ENCODE data around the gene BTBD2.

The BTBD2 gene

DNA sequence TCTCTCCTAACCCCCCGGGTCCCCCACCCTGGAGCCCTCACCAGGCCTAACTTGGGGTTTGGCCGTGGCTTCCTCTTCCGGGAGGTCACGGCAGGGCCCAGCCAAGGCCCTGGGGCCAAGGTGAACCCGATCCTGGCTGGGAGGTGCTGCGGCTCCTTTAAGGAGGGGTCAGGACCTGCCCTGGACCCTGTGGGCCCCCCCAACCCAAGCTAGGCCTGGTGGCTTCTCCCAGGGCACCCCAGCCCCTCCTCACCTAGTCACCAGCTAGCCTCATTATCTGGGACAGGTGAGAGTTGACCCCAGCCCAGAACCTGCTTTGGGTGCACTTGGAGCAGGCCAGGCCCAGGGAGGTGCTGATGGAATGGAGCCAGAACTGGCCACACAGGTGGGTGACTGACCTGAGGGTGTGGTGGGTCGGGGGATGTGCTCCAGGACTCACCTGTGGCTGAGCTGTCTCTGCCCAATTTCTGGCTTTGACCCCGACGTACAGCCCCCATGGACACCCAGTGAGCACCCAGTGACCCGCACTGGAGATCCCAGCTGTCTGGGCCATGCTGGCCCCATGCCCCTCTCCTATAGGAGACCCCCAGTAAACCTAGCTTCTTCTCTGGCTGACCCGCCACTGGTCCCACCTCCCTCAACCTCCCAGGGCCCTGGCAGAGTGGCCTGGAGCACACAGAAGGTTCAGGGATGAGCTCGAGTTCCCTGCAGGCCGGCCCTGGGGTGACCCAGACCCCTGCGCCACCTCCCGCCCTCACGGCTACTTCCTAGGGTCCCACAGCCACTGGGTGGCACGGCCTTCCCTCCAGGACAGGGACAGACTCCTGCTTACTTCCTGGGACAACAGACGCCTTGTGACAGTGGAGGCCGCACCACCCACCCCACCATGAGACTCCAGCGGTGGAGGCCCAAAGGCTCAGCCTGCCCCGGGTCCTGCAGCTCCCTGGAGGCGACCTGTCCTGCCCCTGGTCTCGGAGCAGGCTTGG lies 42.3 kb upstream of the BTBD2 start:
- no peak for TF ChIP-seq POLR2AphosphoS5 (IDR thresholded peaks at IDR 0.05; ENCODE audit: low read depth, low read length)
- DNase-seq (ENCODE audit: insufficient read length), result no peak
- no peak for FAIRE-seq

DNA sequence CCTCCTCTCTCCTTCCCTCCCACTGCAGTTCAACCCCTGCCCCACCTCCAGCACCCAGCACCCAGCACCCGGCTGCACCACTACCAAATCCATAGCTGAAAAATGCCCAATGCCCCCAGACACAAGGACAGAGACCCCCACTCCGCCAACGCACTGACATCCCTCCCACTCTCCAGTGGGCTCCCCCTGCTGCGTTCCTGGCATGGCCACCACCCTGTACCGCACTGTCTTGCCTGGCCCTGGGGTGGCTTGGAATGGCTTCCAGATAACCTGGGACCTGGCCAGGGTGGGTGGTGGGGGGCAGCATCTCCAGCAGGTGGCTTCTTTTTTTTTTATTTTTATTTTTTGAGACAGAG lies 41.3 kb upstream of the BTBD2 start:
- no peak for DNase-seq (ENCODE audit: insufficient read length)
- TF ChIP-seq TAF1 (IDR thresholded peaks at IDR 0.05; ENCODE audit: borderline replicate concordance, low read depth, low read length) (no peak), POLR2A (IDR thresholded peaks at IDR 0.05; ENCODE audit: low read depth, low read length) (no peak), POLR2AphosphoS5 (IDR thresholded peaks at IDR 0.05; ENCODE audit: low read depth, low read length) (no peak)

DNA sequence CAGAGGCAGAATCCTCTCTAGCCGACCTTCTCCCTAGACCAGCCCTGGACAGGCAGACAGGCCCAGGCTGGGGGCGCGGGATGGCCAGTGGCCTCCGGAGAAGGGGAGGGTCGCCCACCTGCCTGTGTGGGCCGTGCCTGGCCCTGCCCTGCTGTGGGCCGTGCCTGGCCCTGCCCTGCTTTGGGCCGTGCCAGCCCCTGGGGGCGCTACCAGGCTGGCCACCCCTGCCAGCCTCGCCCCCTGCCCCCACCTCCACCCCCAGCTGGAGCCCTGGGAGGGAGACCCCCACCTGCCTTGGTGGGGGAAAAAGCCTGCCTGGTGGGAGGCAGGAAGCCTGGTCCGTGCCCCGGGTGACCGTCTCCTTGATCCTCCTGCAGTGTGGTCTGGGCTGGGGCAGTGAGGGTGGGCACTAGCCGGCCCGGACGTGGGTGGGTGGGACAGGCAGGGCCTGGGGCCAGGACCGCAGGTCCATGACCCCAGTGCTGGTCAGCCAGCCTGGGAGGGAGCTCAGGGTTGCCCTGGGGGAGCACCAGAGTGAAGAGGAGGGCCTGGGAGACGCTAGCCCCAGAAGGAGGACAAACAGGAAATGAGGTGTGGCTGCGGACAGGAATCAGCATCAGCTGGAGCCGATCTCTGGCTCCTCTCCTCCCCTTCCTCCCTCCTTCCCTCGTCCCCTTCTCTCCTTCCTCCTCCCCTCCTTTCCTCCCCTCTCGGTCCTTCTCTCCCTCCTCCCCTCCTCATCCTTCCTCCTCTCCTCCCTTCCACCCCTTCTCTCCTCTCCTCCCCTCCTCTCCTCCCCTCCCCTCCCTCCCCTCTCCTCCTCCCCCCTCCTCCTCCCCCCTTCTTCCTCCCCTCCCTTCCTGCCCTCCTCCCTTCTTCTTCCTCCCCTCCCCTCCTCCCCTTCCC lies 40.7 kb upstream of the BTBD2 start:
- DNase-seq (ENCODE audit: insufficient read length) (no peak), FAIRE-seq (peak; percentile 87)
- TF ChIP-seq POLR2AphosphoS5 (IDR thresholded peaks at IDR 0.05; ENCODE audit: low read depth, low read length) (no peak), POLR2A (IDR thresholded peaks at IDR 0.05; ENCODE audit: low read depth, low read length) (peak; percentile 46; the same call in 1 of the 2 replicates)

More for the DNA sequence above, 41.3 kb upstream of the BTBD2 start:
- no peak for FAIRE-seq

DNA sequence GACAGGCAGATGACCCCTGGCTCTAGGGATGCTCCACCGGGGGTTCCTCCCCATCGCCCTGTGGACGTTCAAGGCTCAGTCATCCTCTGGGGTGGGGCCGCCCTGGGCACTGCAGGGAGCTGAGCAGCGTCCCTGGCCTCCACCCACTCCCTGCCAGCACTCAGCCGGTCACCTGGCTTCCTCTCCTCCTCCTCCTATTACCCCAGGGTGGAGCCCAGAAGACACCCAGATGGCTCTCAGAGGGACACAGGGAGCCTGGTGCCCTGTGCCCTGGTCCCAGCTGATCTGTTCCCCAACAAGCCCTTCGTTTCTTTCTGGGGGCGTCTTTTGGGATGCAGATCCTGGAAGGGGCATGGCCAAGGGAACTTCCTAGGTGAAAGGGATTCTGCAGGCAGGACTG lies 39.2 kb upstream of the BTBD2 start:
- FAIRE-seq (no peak), DNase-seq (ENCODE audit: insufficient read length) (no peak)
- TF ChIP-seq POLR2A (IDR thresholded peaks at IDR 0.05; ENCODE audit: low read depth, low read length) (no peak), TAF1 (IDR thresholded peaks at IDR 0.05; ENCODE audit: borderline replicate concordance, low read depth, low read length) (no peak), POLR2AphosphoS5 (IDR thresholded peaks at IDR 0.05; ENCODE audit: low read depth, low read length) (no peak)

DNA sequence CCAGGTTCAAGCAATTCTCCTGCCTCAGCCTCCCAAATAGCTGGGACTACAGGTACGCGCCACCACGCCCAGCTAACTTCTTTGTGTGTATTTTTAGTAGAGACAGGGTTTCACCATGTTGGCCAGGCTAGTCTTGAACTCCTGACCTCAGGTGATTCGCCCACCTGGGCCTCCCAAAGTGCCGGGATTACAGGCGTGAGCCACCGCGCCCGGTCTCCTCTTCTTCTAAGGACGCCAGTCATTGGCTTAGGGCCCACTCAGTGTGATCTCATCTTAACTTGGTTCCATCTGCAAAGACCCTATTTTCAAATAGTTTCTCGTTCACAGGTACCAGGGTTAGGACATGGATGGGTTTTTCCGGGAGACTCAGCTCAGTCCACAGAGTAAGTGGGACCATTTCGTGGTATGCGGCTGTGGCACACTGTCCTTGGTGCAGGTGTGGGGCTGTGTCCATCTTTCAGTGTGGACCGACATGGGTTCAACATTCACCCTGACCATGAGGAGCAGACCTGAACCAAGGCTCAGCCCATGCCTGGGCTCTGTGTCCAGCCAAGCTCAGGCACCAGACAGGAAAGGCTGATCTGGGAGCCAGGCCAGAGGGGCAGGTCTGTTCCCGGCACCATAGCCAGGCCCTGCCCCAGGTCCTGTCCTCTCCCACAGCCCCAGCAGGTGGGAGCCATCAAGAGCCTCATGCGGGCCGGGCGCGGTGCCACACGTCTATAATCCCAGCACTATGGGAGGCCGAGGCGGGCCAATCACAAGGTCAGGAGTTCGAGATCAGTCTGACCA lies 38.3 kb upstream of the BTBD2 start:
- TF ChIP-seq POLR2AphosphoS5 (IDR thresholded peaks at IDR 0.05; ENCODE audit: low read depth, low read length) (no peak), TAF1 (IDR thresholded peaks at IDR 0.05; ENCODE audit: borderline replicate concordance, low read depth, low read length) (no peak), POLR2A (IDR thresholded peaks at IDR 0.05; ENCODE audit: low read depth, low read length) (no peak)
- FAIRE-seq (peak; percentile 53), DNase-seq (ENCODE audit: insufficient read length) (no peak)

DNA sequence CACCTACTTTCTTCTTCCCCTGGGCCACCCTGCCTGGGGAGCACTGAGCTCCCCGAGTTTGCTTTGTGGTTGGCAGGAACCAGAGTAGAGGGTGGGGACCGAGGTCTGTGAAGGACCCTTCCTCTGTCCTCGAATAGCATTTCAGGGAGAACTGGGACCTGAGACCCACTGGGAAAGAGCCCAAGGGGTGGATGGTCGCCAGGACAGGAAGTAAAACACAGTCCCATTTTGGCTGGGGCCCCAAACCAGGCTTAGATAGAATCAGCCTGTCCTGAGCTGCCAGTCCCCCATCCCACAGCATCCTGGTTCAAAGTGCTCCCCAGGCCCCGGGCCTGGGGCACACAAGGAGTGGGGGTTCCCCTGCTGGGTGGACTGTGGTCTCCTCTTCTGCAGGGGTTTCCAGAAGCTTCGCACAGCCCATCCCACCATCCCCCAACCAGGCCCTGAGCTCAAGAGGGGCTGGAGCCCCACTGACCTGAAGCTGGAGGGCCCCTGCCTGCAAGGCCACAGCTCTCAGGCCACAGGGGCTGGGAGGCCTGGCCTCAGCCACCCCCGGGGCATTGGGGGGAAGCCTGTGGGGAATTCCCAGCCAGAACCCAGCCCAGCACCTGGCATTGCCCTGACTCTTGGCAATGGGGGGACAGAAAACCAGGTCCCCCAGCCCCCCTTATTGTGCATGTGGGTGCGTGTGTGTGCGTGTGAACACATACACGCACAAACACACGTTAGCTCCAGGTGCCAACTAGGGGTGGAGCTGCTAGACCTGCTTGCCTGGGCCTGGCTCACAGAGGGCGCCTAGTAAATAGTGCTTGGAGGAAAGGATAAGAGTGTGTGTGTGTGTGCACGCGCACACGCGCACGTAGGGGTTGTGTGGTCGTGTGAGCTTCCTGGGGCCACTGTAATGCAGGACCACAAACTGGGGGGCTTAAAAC lies 36.5 kb upstream of the BTBD2 start:
- DNase-seq (ENCODE audit: insufficient read length), result no peak

DNA sequence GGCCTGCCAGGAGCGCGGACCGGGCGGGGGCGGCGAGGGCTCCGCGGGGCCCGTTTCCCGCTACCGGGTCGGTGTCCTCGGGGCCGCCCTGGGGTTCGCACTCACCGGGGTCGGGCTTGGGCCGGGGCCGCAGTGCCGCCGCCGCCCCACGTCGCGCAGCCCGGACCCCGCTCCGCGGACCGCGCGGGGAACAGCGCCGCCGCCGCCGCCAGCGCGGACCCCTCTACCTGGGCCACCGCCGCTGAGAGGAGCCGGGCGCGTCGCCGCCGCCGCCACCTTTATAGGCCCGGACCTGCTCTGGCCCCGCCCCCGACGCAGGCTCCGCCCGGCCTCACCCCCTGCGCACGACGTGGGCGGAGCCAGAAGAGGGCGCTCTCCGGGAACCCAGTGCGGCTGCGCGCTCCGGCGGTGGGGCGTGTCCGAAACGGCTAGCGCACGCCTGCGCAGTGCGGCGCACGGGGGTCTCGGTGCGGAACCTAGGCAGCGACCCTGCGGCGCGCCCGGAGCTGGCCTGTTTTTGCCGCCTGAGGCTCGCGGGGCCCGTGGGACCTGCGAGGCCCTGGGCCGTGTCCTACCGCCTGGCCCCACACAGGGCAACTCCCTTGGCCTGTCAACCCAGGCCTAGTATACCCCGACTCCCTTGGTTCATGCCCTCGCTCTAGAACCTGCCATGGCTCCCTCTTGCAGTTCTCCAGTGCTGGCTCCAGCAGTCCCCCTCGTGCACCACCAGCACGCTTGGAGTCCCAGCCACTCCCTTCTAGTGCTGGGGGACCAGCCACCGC lies 35.7 kb upstream of the BTBD2 start, which contains the start of gene MKNK2:
Gene MKNK2, minus strand, starts transcription at position 254 of the 782 bp plus-strand sequence. CDS start 393 bp downstream, outside the sequence.
- DNase-seq (ENCODE audit: insufficient read length) (peak; percentile 84), FAIRE-seq (peak; percentile 99)
- TF ChIP-seq TAF1 (IDR thresholded peaks at IDR 0.05; ENCODE audit: borderline replicate concordance, low read depth, low read length) (peak; percentile 89), POLR2A (IDR thresholded peaks at IDR 0.05; ENCODE audit: low read depth, low read length) (peak; percentile 99), POLR2AphosphoS5 (IDR thresholded peaks at IDR 0.05; ENCODE audit: low read depth, low read length) (peak; percentile 98)

More for the DNA sequence above, 36.5 kb upstream of the BTBD2 start:
- FAIRE-seq, result no peak
- TF ChIP-seq TAF1 (IDR thresholded peaks at IDR 0.05; ENCODE audit: borderline replicate concordance, low read depth, low read length) (no peak), POLR2A (IDR thresholded peaks at IDR 0.05; ENCODE audit: low read depth, low read length) (no peak), POLR2AphosphoS5 (IDR thresholded peaks at IDR 0.05; ENCODE audit: low read depth, low read length) (no peak)

DNA sequence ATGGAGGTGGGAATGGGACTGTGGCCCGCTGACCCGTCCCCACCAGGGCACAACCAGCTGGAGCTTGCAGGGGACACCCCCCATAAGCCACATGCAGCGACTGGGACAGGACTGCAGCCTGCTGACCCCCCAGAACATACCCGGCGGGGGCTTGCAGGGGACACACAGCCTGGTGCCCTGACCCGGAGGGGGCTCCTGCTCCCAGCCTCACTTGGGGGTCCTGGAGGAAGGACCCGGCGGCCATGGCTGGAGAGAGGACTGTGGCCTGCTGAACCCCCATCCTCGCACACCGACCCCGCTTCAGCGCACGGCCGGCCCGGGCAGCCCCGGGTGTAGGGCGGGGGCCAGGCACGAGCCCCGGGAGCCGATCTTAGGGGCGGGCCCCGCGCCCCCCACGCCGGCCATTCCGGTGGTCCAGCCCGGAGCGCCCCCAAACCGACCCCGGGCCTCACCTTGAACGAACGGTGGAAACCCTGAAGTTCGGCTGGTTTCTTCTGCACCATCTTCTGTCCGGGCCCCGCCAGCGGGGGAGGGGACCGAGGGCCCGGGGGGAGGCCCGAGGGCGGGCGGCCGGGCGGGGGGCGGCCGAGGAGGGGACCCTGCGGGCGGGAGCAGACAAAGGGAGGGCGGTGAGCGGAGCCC lies 35.0 kb upstream of the BTBD2 start:
- no peak for TF ChIP-seq POLR2A (IDR thresholded peaks at IDR 0.05; ENCODE audit: low read depth, low read length)
- TF ChIP-seq POLR2AphosphoS5 (IDR thresholded peaks at IDR 0.05; ENCODE audit: low read depth, low read length), result no peak
- no peak for TF ChIP-seq TAF1 (IDR thresholded peaks at IDR 0.05; ENCODE audit: borderline replicate concordance, low read depth, low read length)
- FAIRE-seq, result no peak

DNA sequence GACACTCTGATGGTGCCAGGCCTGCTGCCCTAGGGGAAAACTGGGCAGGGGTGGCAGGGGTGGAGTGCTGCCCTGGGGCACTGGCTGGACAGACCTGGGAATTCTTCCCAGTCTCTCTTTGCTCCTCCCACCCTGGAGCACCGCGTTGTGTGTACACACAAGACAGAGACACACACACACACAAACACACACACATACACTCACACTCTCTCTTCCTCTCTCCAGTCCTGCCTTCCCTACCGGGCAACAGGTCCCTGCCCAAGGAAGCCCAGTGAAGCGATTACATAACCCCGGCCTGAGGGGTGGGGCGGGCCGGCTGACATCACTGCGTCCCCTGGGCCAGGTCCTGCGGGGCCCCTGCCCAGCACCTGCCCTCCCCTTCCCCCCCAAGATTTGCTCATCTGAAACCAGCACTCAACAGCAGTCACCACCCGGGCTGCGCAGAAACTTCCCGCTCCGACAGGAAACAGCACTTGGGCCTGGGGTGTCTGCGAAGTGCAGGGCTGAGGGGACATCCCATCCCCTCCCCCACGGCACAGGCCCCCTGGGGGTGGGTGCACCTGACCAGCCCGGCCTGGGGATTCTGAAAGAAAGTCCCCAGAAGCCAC lies 34.3 kb upstream of the BTBD2 start:
- TF ChIP-seq TAF1 (IDR thresholded peaks at IDR 0.05; ENCODE audit: borderline replicate concordance, low read depth, low read length) (no peak), POLR2A (IDR thresholded peaks at IDR 0.05; ENCODE audit: low read depth, low read length) (peak; percentile 45; the same call in 1 of the 2 replicates), POLR2AphosphoS5 (IDR thresholded peaks at IDR 0.05; ENCODE audit: low read depth, low read length) (no peak)
- FAIRE-seq, result peak; percentile 86
- DNase-seq (ENCODE audit: insufficient read length), result peak; percentile 62

More for the DNA sequence above, 35.0 kb upstream of the BTBD2 start:
- DNase-seq (ENCODE audit: insufficient read length), result no peak
